Cardiac muscle cell (in vitro differentiated cells and primary cell): ENCODE results near the gene BASP1. TPM values are rescaled to one million over a fixed set of nuclear protein-coding genes. Genes with fewer than 3 reads are reported as not detected.
A peak's percentile ranks its signal among the peaks of the same experiment; 100 is the strongest.

Experiments
- DNase-seq, 2 donors: peaks; one replicate each; pipeline versions ENCODE4 v3.0.0 to v3.0.0-alpha.2; 2010 to 2017; ENCODE audit warnings: low read depth in 1 of 2, low spot score in 1 of 2
- H3K27ac ChIP-seq: fragments of 200-600 bp; sonication (generic); 2 replicates; pipeline ENCODE4 v1.5.1; 2016
- H3K27me3 ChIP-seq: fragments of 200-600 bp; sonication (generic); 2 replicates; pipeline ENCODE4 v1.6.0; 2016; ENCODE audit warnings: control low read depth
- H3K36me3 ChIP-seq: fragments of 200-600 bp; sonication (generic); 2 replicates; pipeline ENCODE4 v1.5.1; 2016; ENCODE audit warnings: control low read depth
- H3K4me1 ChIP-seq: fragments of 200-600 bp; sonication (generic); 2 replicates; pipeline ENCODE4 v1.8.1; 2017; ENCODE audit warnings: low read depth, mild to moderate bottlenecking, mixed run types
- H3K4me3 ChIP-seq: fragments of 200-600 bp; sonication (generic); 2 replicates; pipeline ENCODE4 v1.5.1; 2016; ENCODE audit warnings: mild to moderate bottlenecking
- H3K9me3 ChIP-seq: fragments of 200-600 bp; sonication (generic); 2 replicates; pipeline ENCODE4 v1.5.1; 2017; ENCODE audit warnings: low read depth, mild to moderate bottlenecking, control low read depth
- CTCF ChIP-seq: IDR thresholded peaks from 2 replicates; pipeline ENCODE4 v1.5.1; 2012; ENCODE audit warnings: low read depth, mild to moderate bottlenecking, low read length
- polyA plus RNA-seq: library from polyadenylated mRNA; unstranded; fragments of >200 nt; fragmentation: Nextera tagmentation; extraction: Ambion mirVana; gene quantifications from 2 replicates; pipeline ENCODE4 v1.2.1, GENCODE V29; 2016
- total RNA-seq: library from RNA; depleted of rRNA; stranded (reverse); fragments of >200 nt; gene quantifications from 2 replicates; pipeline ENCODE4 v1.2.3, GENCODE V29; 2016

BASP1 gene
- total and polyA plus RNA-seq, 2 experiments from 2014 or later = 91.2 to 129 TPM

- H3K9me3 ChIP-seq = no peaks in the 10 kb centered on the region
- H3K27me3 ChIP-seq = no peaks in the 10 kb centered on the region
- H3K4me3 ChIP-seq = no peak overlapping the region
- no peak for TF ChIP-seq CTCF
- no peaks in the 10 kb centered on the region for H3K36me3 ChIP-seq
- no peak for DNase-seq
- no peaks in the 10 kb centered on the region for H3K4me1 ChIP-seq
- H3K27ac ChIP-seq = no peak overlapping the region
These were observed 18.4 kb downstream of the BASP1 start for GRCh38 chr5:17235731-17236330.

- Histone ChIP-seq H3K4me3 (no peak overlapping the region), H3K27ac (no peak overlapping the region), H3K36me3 (no peaks in the 10 kb centered on the region), H3K4me1 (no peaks in the 10 kb centered on the region), H3K9me3 (no peaks in the 10 kb centered on the region), H3K27me3 (no peaks in the 10 kb centered on the region)
- peak in 1 of 2 donors; percentile 32 for DNase-seq
- no peak for TF ChIP-seq CTCF
These were observed 21.1 kb downstream of the BASP1 start for GRCh38 chr5:17238521-17239041.

GRCh38 chr5:17239953-17240352 lies 22.5 kb downstream of the BASP1 start:
- DNase-seq = no peak

GRCh38 chr5:17240487-17240886 lies 23.1 kb downstream of the BASP1 start:
- H3K27me3 ChIP-seq = no peaks in the 10 kb centered on the region
- H3K4me3 ChIP-seq = no peak overlapping the region
- no peak for DNase-seq
- TF ChIP-seq CTCF = no peak
- H3K4me1 ChIP-seq = no peaks in the 10 kb centered on the region
- H3K36me3 ChIP-seq = no peaks in the 10 kb centered on the region
- H3K9me3 ChIP-seq = no peaks in the 10 kb centered on the region
- H3K27ac ChIP-seq = no peak overlapping the region

More at GRCh38 chr5:17239953-17240352, 22.5 kb downstream of the BASP1 start:
- TF ChIP-seq CTCF = no peak
- Histone ChIP-seq H3K27me3 (no peaks in the 10 kb centered on the region), H3K9me3 (no peaks in the 10 kb centered on the region), H3K4me3 (no peak overlapping the region), H3K4me1 (no peaks in the 10 kb centered on the region), H3K36me3 (no peaks in the 10 kb centered on the region), H3K27ac (no peak overlapping the region)

GRCh38 chr5:17241635-17242034 lies 24.2 kb downstream of the BASP1 start:
- Histone ChIP-seq H3K4me1 (no peaks in the 10 kb centered on the region), H3K27ac (no peak overlapping the region), H3K27me3 (no peaks in the 10 kb centered on the region), H3K9me3 (no peaks in the 10 kb centered on the region), H3K4me3 (no peak overlapping the region), H3K36me3 (no peaks in the 10 kb centered on the region)
- no peak for TF ChIP-seq CTCF
- no peak for DNase-seq
